H7 (cell line): ENCODE data around the gene HM13. TPM values are rescaled to one million over a fixed set of nuclear protein-coding genes. Genes with fewer than 3 reads are reported as not detected.

Experiments used
- DNase-seq: peaks from one replicate; pipeline ENCODE4 v3.0.0; 2012
- H3K27me3 ChIP-seq: 2 replicates; pipeline ENCODE4 v1.6.0; 2011; ENCODE audit warnings: mild to moderate bottlenecking, low read length; ENCODE audit not compliant: control insufficient read depth, insufficient read depth
- H3K36me3 ChIP-seq: replicated peaks from 2 replicates; pipeline ENCODE4 v1.5.1; 2011; ENCODE audit warnings: low read length; ENCODE audit not compliant: control insufficient read depth, insufficient read depth
- H3K4me3 ChIP-seq: 2 replicates; pipeline ENCODE4 v1.5.1; 2011; ENCODE audit warnings: low read depth, mild to moderate bottlenecking, control low read depth, low read length, moderate library complexity; ENCODE audit not compliant: insufficient read depth
- total RNA-seq: library from RNA; depleted of rRNA; stranded (reverse); fragments of >200 nt; shearing (Covaris generic); gene quantifications from 2 replicates; pipeline ENCODE4 v1.2.3, GENCODE V29; 2014

Gene HM13
- total RNA-seq, 1 experiment from 2014 or later = 63.9 TPM

GRCh38 chr20:31564284-31564683 is 50.0 kb downstream of the HM13 start:
- Histone ChIP-seq H3K4me3 (no peak overlapping the region), H3K36me3 (peaks cover 45% of the 10 kb centered on the region), H3K27me3 (no peaks in the 10 kb centered on the region)
- no peak for DNase-seq

- DNase-seq = no peak
- Histone ChIP-seq H3K4me3 (no peak overlapping the region), H3K36me3 (peaks cover 42% of the 10 kb centered on the region), H3K27me3 (no peaks in the 10 kb centered on the region)
These were observed 51.6 kb downstream of the HM13 start for GRCh38 chr20:31565699-31566318.

GRCh38 chr20:31566319-31566657 is 52.0 kb downstream of the HM13 start:
- no peak overlapping the region for H3K4me3 ChIP-seq

GRCh38 chr20:31566658-31567379 is 52.6 kb downstream of the HM13 start:
- peak; percentile 84 for DNase-seq
- peaks cover 34% of the 10 kb centered on the region for H3K36me3 ChIP-seq
- no peak overlapping the region for H3K4me3 ChIP-seq
- H3K27me3 ChIP-seq = no peaks in the 10 kb centered on the region

More at GRCh38 chr20:31566319-31566657, 52.0 kb downstream of the HM13 start:
- H3K27me3 ChIP-seq = no peaks in the 10 kb centered on the region
- no peak for DNase-seq
- peaks cover 39% of the 10 kb centered on the region for H3K36me3 ChIP-seq

GRCh38 chr20:31567380-31567720 is 53.1 kb downstream of the HM13 start:
- Histone ChIP-seq H3K36me3 (peaks cover 29% of the 10 kb centered on the region), H3K4me3 (no peak overlapping the region), H3K27me3 (no peaks in the 10 kb centered on the region)
- DNase-seq = no peak

GRCh38 chr20:31568041-31568731 is 53.9 kb downstream of the HM13 start:
- H3K27me3 ChIP-seq = no peaks in the 10 kb centered on the region
- H3K4me3 ChIP-seq = no peak overlapping the region
- no peak for DNase-seq
- H3K36me3 ChIP-seq = peaks cover 27% of the 10 kb centered on the region

- no peaks in the 10 kb centered on the region for H3K27me3 ChIP-seq
- no peak for DNase-seq
- no peak overlapping the region for H3K4me3 ChIP-seq
- H3K36me3 ChIP-seq = peaks cover 27% of the 10 kb centered on the region
These were observed 54.5 kb downstream of the HM13 start for GRCh38 chr20:31568773-31569162.

- Histone ChIP-seq H3K36me3 (peaks cover 21% of the 10 kb centered on the region), H3K4me3 (no peak overlapping the region), H3K27me3 (no peaks in the 10 kb centered on the region)
- DNase-seq = peak; percentile 90
These were observed 55.1 kb downstream of the HM13 start for GRCh38 chr20:31569163-31570020.

- Histone ChIP-seq H3K36me3 (peaks cover 20% of the 10 kb centered on the region), H3K4me3 (no peak overlapping the region), H3K27me3 (no peaks in the 10 kb centered on the region)
- DNase-seq = no peak
These were observed 55.8 kb downstream of the HM13 start for GRCh38 chr20:31570021-31570463.

- no peaks in the 10 kb centered on the region for H3K27me3 ChIP-seq
- H3K4me3 ChIP-seq = no peak overlapping the region
- DNase-seq = no peak
- peaks cover 16% of the 10 kb centered on the region for H3K36me3 ChIP-seq
These were observed 56.7 kb downstream of the HM13 start for GRCh38 chr20:31570735-31571617.

- Histone ChIP-seq H3K4me3 (peak overlapping the region; percentile 51), H3K36me3 (peaks cover 13% of the 10 kb centered on the region), H3K27me3 (no peaks in the 10 kb centered on the region)
- DNase-seq = peak; percentile 77
These were observed 57.9 kb downstream of the HM13 start for GRCh38 chr20:31572042-31572700.

- H3K36me3 ChIP-seq = peaks cover 9% of the 10 kb centered on the region
- peak overlapping the region; percentile 51 for H3K4me3 ChIP-seq
- no peaks in the 10 kb centered on the region for H3K27me3 ChIP-seq
- peak; percentile 99 for DNase-seq
These were observed 58.7 kb downstream of the HM13 start for GRCh38 chr20:31572701-31573554.
